HepG2 (cell line): Measurements from ENCODE around the gene GRK5. TPM values are rescaled to one million over a fixed set of nuclear protein-coding genes. Genes with fewer than 3 reads are reported as not detected.

Experiments
- CCDC6 ChIP-seq: sonication (generic); formaldehyde crosslinking; IDR thresholded peaks from 2 replicates; pipeline ENCODE4 v1.8.1; 2022; ENCODE audit warnings: mild to moderate bottlenecking, missing genetic modification reagents, moderate library complexity
- CREB1 ChIP-seq, 2 experiments: fragments of 450-650 bp in 1 of 2; IDR thresholded peaks; 2 replicates each; pipeline ENCODE4 v1.6.1; 2016 to 2017; ENCODE audit warnings: control low read depth in 1 of 2, mild to moderate bottlenecking in 1 of 2, missing compliant biosample characterization in 1 of 2, missing genetic modification characterization in 1 of 2
- GMEB2 ChIP-seq: IDR thresholded peaks from 2 replicates; pipeline ENCODE4 v1.6.1; 2016; ENCODE audit warnings: missing biosample characterization, missing genetic modification reagents, low read depth
- SPEN ChIP-seq: sonication (generic); formaldehyde crosslinking; IDR thresholded peaks from 2 replicates; pipeline ENCODE4 v1.5.1; 2020; ENCODE audit warnings: low read depth, mild to moderate bottlenecking, missing genetic modification reagents
- TEF ChIP-seq: sonication (generic); formaldehyde crosslinking; IDR thresholded peaks from 2 replicates; pipeline ENCODE4 v1.5.0; 2020; ENCODE audit warnings: missing genetic modification reagents
- ZNF33B ChIP-seq: sonication (generic); formaldehyde crosslinking; IDR thresholded peaks from 2 replicates; pipeline ENCODE4 v1.5.1; 2020; ENCODE audit warnings: mild to moderate bottlenecking, missing genetic modification reagents
- polyA plus RNA-seq, 8 experiments: library from polyadenylated mRNA; depleted of rRNA in 3 of 8; stranded (reverse) in 7 of 8; unstranded in 1 of 8; fragments of >200 nt; fragmentation: Illumina TruSeq in 4 of 8; extraction: Trizol in 4 of 8; gene quantifications; 2 replicates each; pipeline versions ENCODE4 v1.2.1 to v1.2.3, GENCODE V29; 2011 to 2016; ENCODE audit warnings: low read depth in 4 of 8, missing spikeins in 1 of 8, mixed read lengths in 1 of 8; ENCODE audit not compliant: insufficient read depth in 1 of 8
- total RNA-seq, 5 experiments: library from RNA; depleted of rRNA; stranded (reverse); fragments of >200 nt; fragmentation: Illumina TruSeq; extraction: Trizol; gene quantifications; 2 replicates each; pipeline ENCODE4 v1.2.3, GENCODE V29; 2016; ENCODE audit warnings: low read depth in 1 of 5
- TF ChIP-seq, protein P1 (sequence below): sonication (generic); formaldehyde crosslinking; IDR thresholded peaks from 2 replicates; pipeline ENCODE4 v1.5.0; 2020; ENCODE audit warnings: missing genetic modification reagents
- TF ChIP-seq, protein P2 (sequence below): sonication (generic); formaldehyde crosslinking; IDR thresholded peaks from 2 replicates; pipeline ENCODE4 v1.5.0; 2020; ENCODE audit warnings: mild to moderate bottlenecking, missing genetic modification reagents, borderline replicate concordance

The GRK5 gene
- total and polyA plus RNA-seq, 2 of the 13 experiments (the other 11 are each of a cell fraction or from before 2014, with no cell fraction given), result 10.4 to 12.6 TPM

GRCh38 chr10:119355930-119356329 lies 148.6 kb downstream of the GRK5 start (continued):
- TF ChIP-seq, protein P1, sequence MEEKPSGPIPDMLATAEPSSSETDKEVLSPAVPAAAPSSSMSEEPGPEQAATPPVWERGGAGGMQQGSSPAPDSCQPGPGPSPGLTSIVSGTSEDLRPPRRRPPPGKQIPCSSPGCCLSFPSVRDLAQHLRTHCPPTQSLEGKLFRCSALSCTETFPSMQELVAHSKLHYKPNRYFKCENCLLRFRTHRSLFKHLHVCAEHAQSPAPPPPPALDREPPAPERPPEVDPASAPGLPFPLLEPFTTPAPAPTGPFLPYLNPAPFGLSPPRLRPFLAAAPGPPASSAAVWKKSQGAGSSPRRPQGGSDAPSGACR (CRISPR knock-in tag), result no peak
- no peak for TF ChIP-seq TEF (CRISPR knock-in tag)
- no peak for TF ChIP-seq SPEN (CRISPR knock-in tag)
- TF ChIP-seq ZNF33B, result no peak
- TF ChIP-seq GMEB2 (CRISPR knock-in tag), result no peak
- TF ChIP-seq CCDC6 (CRISPR knock-in tag), result no peak
- no peak for TF ChIP-seq CREB1 (IDR thresholded peaks at IDR 0.05)
- no peak for TF ChIP-seq CREB1 (CRISPR knock-in tag; IDR thresholded peaks at IDR 0.05)
- TF ChIP-seq, protein P2, sequence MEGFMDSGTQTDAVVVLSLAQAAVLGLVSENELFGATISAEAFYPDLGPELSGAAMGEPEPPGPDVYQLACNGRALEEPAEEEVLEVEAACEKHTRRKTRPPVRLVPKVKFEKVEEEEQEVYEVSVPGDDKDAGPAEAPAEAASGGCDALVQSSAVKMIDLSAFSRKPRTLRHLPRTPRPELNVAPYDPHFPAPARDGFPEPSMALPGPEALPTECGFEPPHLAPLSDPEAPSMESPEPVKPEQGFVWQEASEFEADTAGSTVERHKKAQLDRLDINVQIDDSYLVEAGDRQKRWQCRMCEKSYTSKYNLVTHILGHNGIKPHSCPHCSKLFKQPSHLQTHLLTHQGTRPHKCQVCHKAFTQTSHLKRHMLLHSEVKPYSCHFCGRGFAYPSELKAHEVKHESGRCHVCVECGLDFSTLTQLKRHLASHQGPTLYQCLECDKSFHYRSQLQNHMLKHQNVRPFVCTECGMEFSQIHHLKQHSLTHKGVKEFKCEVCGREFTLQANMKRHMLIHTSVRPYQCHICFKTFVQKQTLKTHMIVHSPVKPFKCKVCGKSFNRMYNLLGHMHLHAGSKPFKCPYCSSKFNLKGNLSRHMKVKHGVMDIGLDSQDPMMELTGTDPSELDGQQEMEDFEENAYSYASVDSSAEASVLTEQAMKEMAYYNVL, result no peak
